GM19324 (cell line): ENCODE measurements around the gene LIN7C.

Source experiments
- ATAC-seq: cut with Tn5 transposase; IDR thresholded peaks from one replicate; pipeline ENCODE4 v1.9.1; 2021; ENCODE audit warnings: mild to moderate bottlenecking, moderate library complexity; ENCODE audit not compliant: unreplicated experiment, low FRiP score

Gene LIN7C

GRCh38 chr11:27512238-27512637 is 5.7 kb upstream of the LIN7C start:
- no peak for ATAC-seq

GRCh38 chr11:27509908-27510307 is 3.3 kb upstream of the LIN7C start:
- ATAC-seq, result no peak

GRCh38 chr11:27507557-27508322 is 1.2 kb upstream of the LIN7C start:
- no peak for ATAC-seq

DNA sequence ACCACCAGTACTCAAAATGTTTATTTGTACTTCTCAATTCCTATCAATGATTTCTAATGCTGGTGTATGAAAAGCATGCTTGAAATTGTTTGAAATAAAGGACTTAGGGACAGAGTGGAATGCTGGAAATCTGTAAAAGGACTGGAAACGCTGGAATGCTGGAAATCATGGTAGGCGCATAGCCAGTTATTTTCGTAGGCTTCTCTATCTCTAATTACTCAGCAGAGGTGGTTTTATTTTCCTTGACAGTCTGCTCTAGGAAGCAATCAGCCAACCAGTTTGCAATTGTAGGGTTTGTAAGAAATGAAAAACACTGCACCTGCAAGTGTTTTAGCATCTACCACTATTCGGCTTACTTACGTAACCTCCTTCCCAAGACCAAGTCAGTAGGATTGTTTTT is 788 bp downstream of the LIN7C start:
- peak; percentile 2 for ATAC-seq

- no peak for ATAC-seq
Measured at GRCh38 chr11:27504205-27504604, 2.4 kb downstream of the LIN7C start.

DNA sequence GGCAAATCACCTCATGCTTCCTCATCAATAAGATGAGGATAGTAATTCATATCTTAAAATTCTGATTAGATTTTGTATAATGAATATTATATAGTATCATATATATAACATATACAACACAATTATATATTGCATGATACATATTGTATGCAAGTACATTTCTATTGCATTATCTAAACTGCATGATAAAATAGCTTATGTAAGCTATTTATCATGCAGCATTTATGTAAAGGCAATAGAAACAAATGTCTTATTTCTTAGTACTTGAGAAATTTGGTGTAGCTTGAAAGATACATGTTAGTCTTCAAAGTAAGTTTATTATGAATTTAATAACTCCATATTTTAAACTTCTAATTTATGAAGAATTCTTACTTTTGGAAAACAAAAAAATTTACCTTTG is 5.5 kb downstream of the LIN7C start:
- ATAC-seq, result no peak

DNA sequence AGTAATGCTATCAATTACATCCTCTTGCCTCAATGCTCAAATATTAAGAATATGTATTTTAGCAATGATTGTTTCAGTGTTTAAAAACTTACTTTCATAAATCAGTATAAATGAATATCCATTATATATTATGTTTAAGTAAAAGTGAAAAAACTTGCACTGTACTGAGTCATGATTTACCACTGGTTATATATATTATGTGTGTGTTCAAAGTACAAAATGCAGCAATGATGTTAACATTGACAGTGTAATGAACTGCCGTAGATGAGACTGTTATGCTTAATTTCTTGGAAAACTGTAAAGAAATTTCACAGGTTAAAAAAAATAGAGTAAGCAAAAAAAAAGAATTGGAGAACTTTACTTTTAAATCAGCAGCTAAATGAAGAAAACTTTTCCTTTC is 8.7 kb downstream of the LIN7C start:
- ATAC-seq, result no peak

GRCh38 chr11:27497284-27497866 is 9.2 kb downstream of the LIN7C start:
- no peak for ATAC-seq

GRCh38 chr11:27496461-27496860 is 10.1 kb downstream of the LIN7C start:
- ATAC-seq, result no peak

DNA sequence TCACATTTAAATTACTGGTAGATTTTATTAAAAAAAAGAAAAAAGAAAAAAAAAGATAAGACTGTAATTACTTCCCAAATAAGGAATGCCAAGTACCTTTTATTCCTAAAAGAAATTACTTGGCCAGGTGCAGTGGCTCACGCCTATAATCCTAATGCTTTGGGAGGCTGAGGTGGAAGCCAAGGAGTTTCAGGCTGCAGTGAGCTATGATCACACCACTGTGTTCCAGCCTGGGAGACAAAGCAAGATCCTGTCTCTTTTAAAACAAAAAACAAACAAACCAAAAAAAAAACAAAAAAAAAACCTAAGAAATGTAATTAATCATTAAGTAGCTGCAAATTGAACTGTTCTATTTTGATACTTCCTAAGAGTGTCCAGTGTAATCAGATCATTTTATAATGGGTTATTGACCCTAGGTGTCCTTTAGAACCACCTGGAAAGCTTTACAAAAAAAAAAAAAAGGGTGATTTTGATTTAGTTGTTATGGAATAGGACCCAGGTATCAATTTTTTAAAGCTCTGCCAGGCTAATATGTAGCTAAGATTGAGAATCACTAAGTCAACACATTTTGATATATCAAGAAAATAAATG is 10.8 kb downstream of the LIN7C start:
- no peak for ATAC-seq

- no peak for ATAC-seq
Measured at GRCh38 chr11:27489092-27489491, 17.5 kb downstream of the LIN7C start.

DNA sequence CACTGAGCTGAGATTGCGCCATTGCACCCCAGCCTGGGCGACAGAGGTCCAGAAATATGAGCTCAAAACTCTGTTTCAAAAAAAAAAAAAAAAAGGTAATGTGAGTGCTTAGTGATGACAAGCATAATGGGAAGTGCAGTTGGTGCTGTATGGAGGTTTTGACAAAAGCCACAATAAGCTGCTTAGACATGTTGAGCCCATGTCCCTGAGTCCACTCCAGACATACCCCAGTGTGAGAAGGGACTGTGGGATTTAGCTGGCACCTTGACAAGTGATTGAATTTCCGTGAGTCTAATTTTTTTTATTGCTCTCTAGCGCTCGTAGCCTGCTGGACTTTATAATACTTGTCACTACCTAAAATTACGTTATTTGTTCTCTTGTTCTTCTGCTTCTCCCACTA is 18.9 kb downstream of the LIN7C start:
- ATAC-seq, result no peak

GRCh38 chr11:27485930-27486773 is 20.4 kb downstream of the LIN7C start:
- peak; percentile 51 for ATAC-seq

DNA sequence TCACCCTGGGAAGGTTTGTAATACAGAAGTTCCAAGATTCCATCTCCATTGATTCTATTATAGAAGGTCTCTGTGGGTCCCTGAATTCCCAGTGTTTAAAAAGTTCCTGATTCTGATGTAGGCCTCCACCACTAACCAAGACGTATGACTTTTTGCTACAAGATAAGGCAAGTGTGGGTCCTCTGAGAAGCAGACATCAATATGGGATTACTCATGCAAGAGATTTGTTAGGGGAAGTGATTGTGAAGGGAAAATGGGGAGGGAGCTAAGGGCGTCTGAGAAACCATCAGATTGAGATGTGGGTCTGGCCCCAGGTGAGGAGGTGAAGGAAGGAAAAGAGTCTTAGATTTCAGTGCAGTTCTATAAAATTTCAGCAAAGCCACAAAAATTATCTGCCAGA is 23.8 kb downstream of the LIN7C start:
- no peak for ATAC-seq

DNA sequence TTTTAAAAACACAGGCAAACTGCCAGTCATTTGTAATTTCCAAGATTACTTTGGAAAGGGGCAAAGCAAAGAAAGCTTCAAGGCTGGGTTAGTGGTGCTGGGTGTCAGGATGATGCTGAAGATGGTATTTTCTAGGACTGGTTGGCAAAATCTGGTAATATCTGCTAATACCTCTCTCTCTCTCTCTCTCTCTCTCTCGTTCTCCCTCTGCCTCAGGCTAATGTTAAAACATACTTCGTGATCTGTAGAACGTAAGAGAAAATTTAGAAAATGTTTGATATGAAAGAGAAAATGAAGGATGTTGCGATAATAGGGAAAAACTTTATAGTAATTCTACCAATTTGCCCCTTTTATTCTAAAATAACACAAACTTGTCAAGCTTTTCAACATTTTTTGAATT is 24.6 kb downstream of the LIN7C start:
- ATAC-seq, result no peak

- no peak for ATAC-seq
Measured at GRCh38 chr11:27477831-27478230, 28.7 kb downstream of the LIN7C start.

GRCh38 chr11:27477243-27477642 is 29.3 kb downstream of the LIN7C start:
- no peak for ATAC-seq

DNA sequence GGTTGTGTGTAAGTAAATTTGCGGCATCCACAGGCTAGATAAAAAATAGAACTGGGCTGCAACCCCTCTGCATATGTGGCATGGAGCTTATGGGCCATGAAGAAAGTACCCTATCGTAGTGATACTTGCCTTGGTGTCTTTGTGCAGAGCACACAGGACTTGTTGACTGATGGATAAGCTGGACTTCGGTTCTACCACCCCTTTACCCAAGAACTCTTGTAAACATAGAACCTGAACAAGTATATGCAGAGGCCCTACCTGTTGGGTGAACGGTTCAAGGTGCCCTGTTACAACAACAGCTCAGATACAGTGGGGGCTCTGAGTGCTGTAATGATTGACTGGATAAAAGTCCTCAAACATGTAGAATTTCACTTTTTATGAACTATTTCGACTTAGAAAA is 30.9 kb downstream of the LIN7C start:
- no peak for ATAC-seq

DNA sequence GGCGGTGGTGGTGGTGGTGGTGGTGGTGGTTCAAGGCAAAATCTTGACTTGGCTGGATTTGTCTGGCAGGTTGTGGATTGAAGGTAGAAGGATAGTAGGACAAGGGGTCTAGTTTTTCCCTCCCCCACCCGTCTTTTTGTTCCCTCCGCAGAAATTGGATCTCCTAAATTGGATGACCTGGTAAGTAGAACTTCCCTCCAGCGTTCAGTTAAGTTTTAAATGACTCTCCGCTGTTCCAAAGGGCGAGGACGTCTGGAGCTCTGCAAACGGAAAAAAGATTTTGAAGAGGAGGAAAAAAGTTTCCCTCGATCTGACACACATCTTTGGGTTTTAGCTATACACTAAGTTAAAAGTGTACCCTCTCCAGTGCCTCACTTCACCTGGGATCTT is 33.6 kb downstream of the LIN7C start:
- no peak for ATAC-seq

- ATAC-seq, result peak; percentile 76
Measured at GRCh38 chr11:27472398-27473016, 34.1 kb downstream of the LIN7C start, which contains the start of gene LGR4. LGR4 (minus strand) TSS chr11:27472790; CDS start chr11:27472302, 488 bp downstream.
